Caco-2 (cell line): ENCODE data around the gene KHNYN. TPM values are rescaled to one million over a fixed set of nuclear protein-coding genes. Genes with fewer than 3 reads are reported as not detected.

Experiments used
- BruUV-seq: library from RNA; stranded (reverse); fragments of 400-500 nt; replicated peaks from 2 replicates; lab custom pipeline; 2021; lab: Mats Ljungman, UMichigan
- CTCF ChIA-PET: fragments of 300-600 bp; sonication (Branson Sonifier 250); formaldehyde crosslinking; loops from one replicate; lab custom pipeline; 2022; ENCODE audit warnings: antibody characterized with exemption; lab: Charles Lee
- POLR2A ChIA-PET: fragments of 300-600 bp; sonication (Branson Sonifier 250); formaldehyde crosslinking; loops from one replicate; lab custom pipeline; 2022; ENCODE audit warnings: antibody characterized with exemption; lab: Charles Lee
- DNase-seq, 2 experiments: peaks; one replicate each; pipeline versions ENCODE4 v3.0.0 to v3.0.0-alpha.2; 2020 to 2022
- H3K27me3 ChIP-seq: replicated peaks from 2 replicates; pipeline ENCODE4 v1.6.0; 2011; ENCODE audit warnings: low read length; ENCODE audit not compliant: control insufficient read depth, insufficient read depth
- H3K36me3 ChIP-seq: 2 replicates; pipeline ENCODE4 v1.5.1; 2011; ENCODE audit warnings: low read length; ENCODE audit not compliant: control insufficient read depth, insufficient read depth
- H3K4me1 ChIP-seq: fragments of 250-450 bp; sonication (Bioruptor Pico); 2 replicates; pipeline ENCODE4 v1.5.1; 2020; ENCODE audit warnings: mild to moderate bottlenecking
- H3K4me3 ChIP-seq: 2 replicates; pipeline ENCODE4 v1.5.1; 2011; ENCODE audit warnings: low read depth, mild to moderate bottlenecking, control low read depth, low read length
- H3K9me3 ChIP-seq: fragments of 250-450 bp; sonication (Bioruptor Pico); 2 replicates; pipeline ENCODE4 v1.5.1; 2020; ENCODE audit warnings: mild to moderate bottlenecking, moderate library complexity
- H3K27ac Mint-ChIP-seq: one replicate; pipeline ENCODE4 v1.8.0; 2022; ENCODE audit warnings: mixed read lengths; ENCODE audit not compliant: unreplicated experiment
- H3K27me3 Mint-ChIP-seq: one replicate; pipeline ENCODE4 v1.8.0; 2022; ENCODE audit warnings: mixed read lengths; ENCODE audit not compliant: insufficient read depth, unreplicated experiment
- H3K36me3 Mint-ChIP-seq: one replicate; pipeline ENCODE4 v1.8.0; 2022; ENCODE audit warnings: mild to moderate bottlenecking, mixed read lengths; ENCODE audit not compliant: insufficient read depth, unreplicated experiment
- H3K4me1 Mint-ChIP-seq: one replicate; pipeline ENCODE4 v1.8.0; 2022; ENCODE audit warnings: low read depth, mixed read lengths; ENCODE audit not compliant: unreplicated experiment
- H3K4me3 Mint-ChIP-seq: one replicate; pipeline ENCODE4 v1.8.0; 2022; ENCODE audit warnings: mild to moderate bottlenecking, moderate library complexity, mixed read lengths; ENCODE audit not compliant: unreplicated experiment
- H3K9me3 Mint-ChIP-seq: one replicate; pipeline ENCODE4 v1.8.0; 2022; ENCODE audit warnings: mixed read lengths; ENCODE audit not compliant: unreplicated experiment
- CTCF ChIP-seq, 2 experiments: fragments of 200-600 bp in 1 of 2; IDR thresholded peaks; 1 replicate in 1 of 2; 2 replicates in 1 of 2; pipeline versions ENCODE4 v1.5.1 to v1.8.0; 2011 to 2022; ENCODE audit warnings: antibody characterized with exemption in 1 of 2, control low read depth in 1 of 2, inconsistent platforms in 1 of 2, low read depth in 1 of 2, low read length in 1 of 2, mild to moderate bottlenecking in 1 of 2, moderate library complexity in 1 of 2; ENCODE audit not compliant: insufficient read depth in 1 of 2, severe bottlenecking in 1 of 2, unreplicated experiment in 1 of 2
- intact Hi-C: fragments of 100-400 bp; cut with micrococcal nuclease; formaldehyde crosslinking; loops from one replicate; pipeline ENCODE4 v1.10.0; 2022; ENCODE audit not compliant: unreplicated experiment
- total RNA-seq: library from RNA; stranded (reverse); gene quantifications from 2 replicates; pipeline ENCODE4 v1.2.3, GENCODE V29; 2022

Gene KHNYN
- total RNA-seq, 1 experiment from 2014 or later, result 50.5 TPM

GRCh38 chr14:24398293-24398652 lies 31.5 kb upstream of the KHNYN start:
- peak overlapping the region; percentile 44 for H3K4me3 Mint-ChIP-seq
- H3K27me3 ChIP-seq, result no peaks in the 10 kb centered on the region
- peaks cover 37% of the 10 kb centered on the region for H3K4me1 Mint-ChIP-seq
- intact Hi-C loops, result no loop called here
- no peaks in the 10 kb centered on the region for H3K9me3 ChIP-seq
- ChIA-PET POLR2A (interaction anchor here (0.6 kb wide), 1 partner anchor 32 kb away, joined by 4 read pairs; no protein-coding TSS in a partner anchor), CTCF (interaction anchor here (0.6 to 1.2 kb wide), 6 partner anchors 11 to 90 kb away, joined by 3 to 5 read pairs (median 4); partner anchors contain the start of gene CIDEB)
- no peak for DNase-seq
- no TSS peak for BruUV-seq
- no peak overlapping the region for H3K27ac Mint-ChIP-seq
- H3K36me3 ChIP-seq, result no peaks in the 10 kb centered on the region
- no peaks in the 10 kb centered on the region for H3K36me3 Mint-ChIP-seq
- peaks cover 11% of the 10 kb centered on the region for H3K4me1 ChIP-seq
- TF ChIP-seq CTCF (IDR thresholded peaks at IDR 0.05; ENCODE audit: insufficient read depth in 1 of 2, low read depth in 1 of 2, low read length in 1 of 2, severe bottlenecking in 1 of 2, unreplicated experiment in 1 of 2), result no peak
- peak overlapping the region; percentile 57 for H3K4me3 ChIP-seq
- H3K9me3 Mint-ChIP-seq, result no peaks in the 10 kb centered on the region
- H3K27me3 Mint-ChIP-seq, result no peaks in the 10 kb centered on the region

DNA sequence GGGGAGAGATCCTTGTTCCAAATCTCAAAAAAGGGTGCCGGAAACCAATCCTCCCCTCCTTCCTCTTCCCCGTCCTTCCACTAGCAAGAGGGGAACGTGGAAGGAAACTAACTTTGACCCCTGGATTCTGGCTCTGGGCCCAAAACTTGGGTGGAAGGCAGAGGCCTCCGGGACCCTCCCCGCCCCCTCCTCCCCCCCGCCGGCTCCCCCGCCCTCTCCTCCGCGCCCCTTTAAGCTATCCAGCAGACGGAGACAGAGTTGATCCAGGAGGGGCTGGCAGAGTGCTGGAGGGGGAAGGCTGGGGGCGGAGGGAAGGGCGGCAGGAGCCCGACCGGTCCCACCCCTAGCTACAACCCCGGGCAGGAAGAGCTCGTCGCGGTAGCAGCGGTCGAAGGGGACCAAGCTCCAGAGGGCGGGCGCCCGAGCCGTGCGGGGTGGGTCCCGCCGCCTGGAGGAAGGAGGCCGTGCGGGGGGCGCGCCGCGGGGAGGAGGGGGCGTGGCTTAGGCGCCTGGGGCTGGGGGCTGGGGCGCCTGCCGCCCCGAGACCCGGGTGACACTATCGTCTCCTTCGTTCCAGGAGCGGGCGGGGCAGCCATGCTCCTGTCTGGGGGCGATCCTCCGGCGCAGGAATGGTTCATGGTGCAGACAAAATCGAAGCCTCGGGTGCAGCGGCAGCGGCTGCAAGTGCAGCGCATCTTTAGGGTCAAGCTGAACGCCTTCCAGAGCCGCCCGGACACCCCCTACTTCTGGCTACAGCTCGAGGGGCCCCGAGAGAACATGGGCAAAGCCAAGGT lies 30.9 kb upstream of the KHNYN start, which contains the start of gene NYNRIN:
Gene NYNRIN, plus strand, starts transcription at position 351 of the 794 bp plus-strand sequence. Its CDS starts 244 bp downstream, at position 595.
- TF ChIP-seq CTCF (IDR thresholded peaks at IDR 0.05; ENCODE audit: insufficient read depth in 1 of 2, low read depth in 1 of 2, low read length in 1 of 2, severe bottlenecking in 1 of 2, unreplicated experiment in 1 of 2), result no peak
- H3K36me3 ChIP-seq, result no peaks in the 10 kb centered on the region
- peak within 1 kb of the TSS; percentile 86 for H3K4me3 Mint-ChIP-seq
- intact Hi-C loops, result no loop called here
- peaks cover 11% of the 10 kb centered on the region for H3K4me1 ChIP-seq
- H3K27me3 ChIP-seq, result no peaks in the 10 kb centered on the region
- peak in 1 of 2 experiments; percentile 55 for DNase-seq
- no peaks in the 10 kb centered on the region for H3K36me3 Mint-ChIP-seq
- H3K4me3 ChIP-seq, result peak within 1 kb of the TSS; percentile 57
- BruUV-seq, result no TSS peak
- ChIA-PET POLR2A (interaction anchor here (0.6 kb wide), 1 partner anchor 32 kb away, joined by 4 read pairs; no protein-coding TSS in a partner anchor), CTCF (interaction anchor here (0.6 to 1.2 kb wide), 6 partner anchors 10 to 91 kb away, joined by 3 to 5 read pairs (median 4); partner anchors contain the start of gene CIDEB)
- H3K27ac Mint-ChIP-seq, result peak within 1 kb of the TSS; percentile 51
- H3K9me3 ChIP-seq, result no peaks in the 10 kb centered on the region
- no peaks in the 10 kb centered on the region for H3K27me3 Mint-ChIP-seq
- peaks cover 40% of the 10 kb centered on the region for H3K4me1 Mint-ChIP-seq
- no peaks in the 10 kb centered on the region for H3K9me3 Mint-ChIP-seq

DNA sequence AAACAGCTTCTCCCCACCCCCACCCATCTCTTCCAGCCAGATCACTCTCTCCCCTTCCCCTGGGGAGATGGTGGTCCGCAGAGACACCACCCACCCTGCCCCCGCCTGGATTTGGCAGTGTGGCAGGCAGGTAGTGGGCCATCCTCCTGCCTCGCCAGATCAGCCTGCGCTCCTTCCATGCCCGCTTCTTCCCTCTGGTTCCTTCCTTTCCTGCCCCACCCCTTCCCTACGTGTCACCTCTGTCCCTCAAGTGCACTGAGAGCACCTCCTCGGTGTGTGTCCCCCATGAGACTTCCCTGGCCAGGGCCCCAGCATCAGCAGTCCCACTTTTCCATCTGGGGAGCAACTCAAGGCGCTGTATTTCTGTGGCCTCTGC lies 30.3 kb upstream of the KHNYN start:
- Mint-ChIP-seq H3K9me3 (no peaks in the 10 kb centered on the region), H3K27ac (peak overlapping the region; percentile 51), H3K36me3 (no peaks in the 10 kb centered on the region), H3K27me3 (no peaks in the 10 kb centered on the region), H3K4me3 (peak overlapping the region; percentile 86), H3K4me1 (peaks cover 40% of the 10 kb centered on the region)
- Histone ChIP-seq H3K4me3 (peak overlapping the region; percentile 57), H3K9me3 (no peaks in the 10 kb centered on the region), H3K4me1 (peaks cover 11% of the 10 kb centered on the region), H3K36me3 (no peaks in the 10 kb centered on the region), H3K27me3 (no peaks in the 10 kb centered on the region)
- no peak for DNase-seq
- TF ChIP-seq CTCF (IDR thresholded peaks at IDR 0.05; ENCODE audit: insufficient read depth in 1 of 2, low read depth in 1 of 2, low read length in 1 of 2, severe bottlenecking in 1 of 2, unreplicated experiment in 1 of 2), result no peak
- ChIA-PET CTCF (interaction anchor here (1.1 to 1.2 kb wide), 2 partner anchors 10 to 32 kb away, joined by 4 read pairs; no protein-coding TSS in a partner anchor), POLR2A (no interaction called here)
- intact Hi-C loops, result no loop called here
- no TSS peak for BruUV-seq
